DND-41 (cell line): ENCODE measurements around the gene GAS2.

Experiments
- CTCF ChIP-seq: IDR thresholded peaks from 2 replicates; pipeline ENCODE4 v1.5.1; 2012; ENCODE audit warnings: borderline replicate concordance, low read length, moderate library complexity, mild to moderate bottlenecking; ENCODE audit not compliant: poor library complexity, severe bottlenecking; ENCODE audit errors: extremely low read depth
- EZH2 ChIP-seq: IDR thresholded peaks from 3 replicates; pipeline ENCODE4 v1.6.1; 2012; ENCODE audit warnings: borderline replicate concordance, low read depth, mild to moderate bottlenecking, moderate library complexity, low read length, inconsistent platforms; ENCODE audit not compliant: severe bottlenecking

- TF ChIP-seq CTCF (peak; percentile 85), EZH2 (no peak)
These were observed 163.0 kb downstream of the GAS2 start, which contains the start of gene SVIP for GRCh38 chr11:22829231-22830081.
